ENCODE data around the gene CELSR3.

DNA sequence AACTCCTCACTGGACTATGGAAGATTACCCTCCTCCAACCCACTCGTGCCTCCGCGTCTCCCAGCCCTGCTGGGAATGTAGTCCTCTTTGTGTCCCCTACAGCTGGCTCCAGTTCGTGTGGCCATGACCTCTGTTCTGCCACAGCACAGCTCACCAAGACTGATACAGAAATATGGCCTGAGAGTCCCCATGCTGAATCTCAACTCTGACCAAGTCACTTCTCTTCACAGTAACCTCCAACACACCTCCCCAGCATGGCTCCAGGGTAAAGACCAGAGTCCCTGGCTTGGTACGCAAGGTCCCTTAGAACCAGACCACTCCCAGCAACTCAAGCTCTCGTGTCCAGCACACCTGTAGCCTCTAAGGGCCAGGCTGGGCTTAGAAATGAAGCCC lies 65.3 kb downstream of the CELSR3 start:
- TF ChIP-seq, protein P1, sequence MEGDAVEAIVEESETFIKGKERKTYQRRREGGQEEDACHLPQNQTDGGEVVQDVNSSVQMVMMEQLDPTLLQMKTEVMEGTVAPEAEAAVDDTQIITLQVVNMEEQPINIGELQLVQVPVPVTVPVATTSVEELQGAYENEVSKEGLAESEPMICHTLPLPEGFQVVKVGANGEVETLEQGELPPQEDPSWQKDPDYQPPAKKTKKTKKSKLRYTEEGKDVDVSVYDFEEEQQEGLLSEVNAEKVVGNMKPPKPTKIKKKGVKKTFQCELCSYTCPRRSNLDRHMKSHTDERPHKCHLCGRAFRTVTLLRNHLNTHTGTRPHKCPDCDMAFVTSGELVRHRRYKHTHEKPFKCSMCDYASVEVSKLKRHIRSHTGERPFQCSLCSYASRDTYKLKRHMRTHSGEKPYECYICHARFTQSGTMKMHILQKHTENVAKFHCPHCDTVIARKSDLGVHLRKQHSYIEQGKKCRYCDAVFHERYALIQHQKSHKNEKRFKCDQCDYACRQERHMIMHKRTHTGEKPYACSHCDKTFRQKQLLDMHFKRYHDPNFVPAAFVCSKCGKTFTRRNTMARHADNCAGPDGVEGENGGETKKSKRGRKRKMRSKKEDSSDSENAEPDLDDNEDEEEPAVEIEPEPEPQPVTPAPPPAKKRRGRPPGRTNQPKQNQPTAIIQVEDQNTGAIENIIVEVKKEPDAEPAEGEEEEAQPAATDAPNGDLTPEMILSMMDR (IDR thresholded peaks at IDR 0.05), result no peak
- TF ChIP-seq EP300 (IDR thresholded peaks at IDR 0.05) (no peak), POLR2A (IDR thresholded peaks at IDR 0.05; ENCODE audit: low read depth) (no peak)
